Vagina (tissue), 2 donors: Measurements from ENCODE around the gene CAPS. TPM values are rescaled to one million over a fixed set of nuclear protein-coding genes. Genes with fewer than 3 reads are reported as not detected.

ENCODE experiments used
- DNase-seq, 2 donors: peaks; one replicate each; pipeline ENCODE4 v3.0.0-alpha.2; 2017; ENCODE audit errors: extremely low spot score in 2 of 2
- H3K27ac ChIP-seq: fragments of 200-600 bp; sonication (generic); one replicate; pipeline ENCODE4 v1.5.1; 2019
- H3K27me3 ChIP-seq: fragments of 200-600 bp; sonication (generic); one replicate; pipeline ENCODE4 v1.5.1; 2019
- H3K36me3 ChIP-seq, 2 donors: fragments of 200-600 bp; sonication (generic); one replicate each; pipeline ENCODE4 v1.5.1; 2017 to 2019
- H3K4me1 ChIP-seq: fragments of 200-600 bp; sonication (generic); one replicate; pipeline ENCODE4 v1.5.1; 2019
- H3K4me3 ChIP-seq, 2 donors: fragments of 200-600 bp; sonication (generic); 1 replicate in 1 of 2; 2 replicates in 1 of 2; pipeline ENCODE4 v1.5.1; 2016 to 2019
- H3K9me3 ChIP-seq: fragments of 200-600 bp; sonication (generic); one replicate; pipeline ENCODE4 v1.5.1; 2019
- CTCF ChIP-seq, 3 experiments: fragments of 450-650 bp in 2 of 3; fragments of 200-600 bp in 1 of 3; sonication (generic) in 1 of 3; IDR thresholded peaks; one replicate each; pipeline ENCODE4 v1.5.1; 2017 to 2019; ENCODE audit warnings: antibody characterized with exemption in 3 of 3, mild to moderate bottlenecking in 2 of 3, moderate library complexity in 2 of 3
- POLR2A ChIP-seq, 2 donors: fragments of 450-650 bp; IDR thresholded peaks; one replicate each; pipeline ENCODE4 v1.6.1; 2017; ENCODE audit warnings: antibody characterized with exemption in 2 of 2, mild to moderate bottlenecking in 2 of 2, moderate library complexity in 2 of 2
- POLR2AphosphoS5 ChIP-seq, 2 donors: sonication (generic); formaldehyde crosslinking; IDR thresholded peaks; one replicate each; pipeline ENCODE4 v1.9.0; 2017; ENCODE audit warnings: antibody characterized with exemption in 2 of 2, mild to moderate bottlenecking in 2 of 2, low read depth in 1 of 2; ENCODE audit not compliant: insufficient read depth in 1 of 2
- intact Hi-C: fragments of 100-400 bp; cut with DNase I; formaldehyde crosslinking; loops from one replicate; pipeline ENCODE4 v1.15.1; 2023
- total RNA-seq: library from RNA; depleted of rRNA; stranded (reverse); fragments of >200 nt; gene quantifications from one replicate; pipeline ENCODE4 v1.2.3, GENCODE V29; 2016

Gene CAPS
- total RNA-seq, 1 donor from 2014 or later: 35.8 TPM

- intact Hi-C loops: no loop called here
- Histone ChIP-seq H3K36me3 (no peaks in the 10 kb centered on the region), H3K9me3 (no peaks in the 10 kb centered on the region), H3K27ac (peak overlapping the region; percentile 56), H3K27me3 (no peaks in the 10 kb centered on the region), H3K4me3 (peak overlapping the region in 1 of 2 donors; percentile 15), H3K4me1 (peaks cover 59% of the 10 kb centered on the region)
- TF ChIP-seq POLR2A (IDR thresholded peaks at IDR 0.05) (no peak), POLR2AphosphoS5 (IDR thresholded peaks at IDR 0.05; ENCODE audit: insufficient read depth in 1 of 2, low read depth in 1 of 2) (peak; percentile 61 to 82)
- DNase-seq: peak in 1 of 2 donors; percentile 93
Observed at GRCh38 chr19:5947435-5947834, 33.4 kb downstream of the CAPS start.

DNA sequence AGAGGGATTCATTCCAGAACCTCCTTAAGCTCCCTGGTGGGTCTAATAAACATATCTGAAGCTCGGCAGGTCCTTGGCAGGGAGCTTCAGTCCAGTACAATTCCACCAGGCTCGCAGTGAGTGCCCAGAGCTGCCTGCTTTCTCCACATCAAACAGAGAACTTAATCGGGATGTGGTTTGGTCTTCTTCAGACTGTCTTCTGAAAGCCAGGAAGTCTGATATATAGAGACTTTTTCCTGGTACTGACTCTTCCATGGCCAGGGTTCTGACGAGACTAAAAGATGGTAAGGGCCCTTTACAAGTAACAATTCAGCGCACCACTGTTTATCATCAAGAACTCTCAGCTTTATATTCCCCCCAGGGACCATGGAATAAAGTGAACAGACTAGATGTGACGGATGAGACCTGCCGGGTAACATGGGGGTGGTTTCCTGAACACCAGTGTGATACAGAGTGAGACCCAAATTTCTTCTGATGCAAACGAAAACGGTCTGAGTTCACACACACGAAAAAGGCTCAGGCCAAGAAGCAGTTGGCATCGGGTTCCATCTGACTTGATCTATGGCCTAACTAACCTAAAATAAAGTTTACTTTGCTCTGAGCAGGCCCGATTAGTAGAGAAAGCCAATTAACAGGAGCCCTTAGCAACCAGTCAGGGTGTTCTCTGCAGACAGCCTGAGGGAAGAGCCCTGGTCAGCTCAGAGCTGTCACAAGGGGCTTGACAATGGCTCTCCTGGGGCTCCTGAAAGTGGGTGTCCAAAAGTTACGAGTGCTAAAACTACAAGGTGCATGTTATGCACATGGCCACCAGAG is 34.9 kb downstream of the CAPS start:
- Histone ChIP-seq H3K4me1 (peaks cover 67% of the 10 kb centered on the region), H3K9me3 (no peaks in the 10 kb centered on the region), H3K27ac (peak overlapping the region; percentile 56), H3K36me3 (no peaks in the 10 kb centered on the region), H3K27me3 (no peaks in the 10 kb centered on the region), H3K4me3 (no peak overlapping the region)
- DNase-seq: no peak
- intact Hi-C loops: no loop called here
- TF ChIP-seq CTCF (IDR thresholded peaks at IDR 0.05) (no peak), POLR2AphosphoS5 (IDR thresholded peaks at IDR 0.05; ENCODE audit: insufficient read depth in 1 of 2, low read depth in 1 of 2) (no peak), POLR2A (IDR thresholded peaks at IDR 0.05) (no peak)

DNA sequence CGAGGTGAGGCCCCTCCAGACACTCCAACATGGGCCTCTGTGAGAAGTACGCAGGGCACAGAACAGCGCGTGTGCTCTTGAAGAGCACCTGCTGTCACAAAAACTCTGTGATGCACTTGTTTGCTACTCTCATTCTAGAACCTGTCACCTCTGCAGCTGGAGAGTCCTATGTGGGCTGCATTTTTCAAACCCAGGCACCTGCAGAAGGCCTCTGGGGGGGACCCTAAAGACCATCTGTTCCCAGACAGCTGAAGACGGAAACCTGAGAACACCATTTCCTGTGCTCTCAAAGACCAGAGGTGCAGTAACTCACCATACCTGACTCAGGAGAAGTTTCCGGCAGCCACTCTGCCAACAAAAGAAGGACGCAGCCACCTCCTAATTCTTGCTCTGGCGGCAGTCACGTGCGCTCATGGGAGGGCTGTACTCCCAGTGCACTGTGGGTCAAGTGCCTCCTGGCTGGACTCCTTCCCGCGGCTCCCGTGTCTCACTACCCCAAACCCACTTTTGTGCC is 35.8 kb downstream of the CAPS start:
- Histone ChIP-seq H3K27ac (no peak overlapping the region), H3K9me3 (no peaks in the 10 kb centered on the region), H3K27me3 (no peaks in the 10 kb centered on the region), H3K36me3 (no peaks in the 10 kb centered on the region), H3K4me3 (no peak overlapping the region), H3K4me1 (peaks cover 76% of the 10 kb centered on the region)
- no peak for DNase-seq
- TF ChIP-seq POLR2AphosphoS5 (IDR thresholded peaks at IDR 0.05; ENCODE audit: insufficient read depth in 1 of 2, low read depth in 1 of 2): no peak
- no peak for TF ChIP-seq POLR2A (IDR thresholded peaks at IDR 0.05)
- TF ChIP-seq CTCF (IDR thresholded peaks at IDR 0.05): no peak
- intact Hi-C loops: no loop called here

- no peaks in the 10 kb centered on the region for H3K27me3 ChIP-seq
- intact Hi-C loops: no loop called here
- H3K36me3 ChIP-seq: no peaks in the 10 kb centered on the region
- TF ChIP-seq POLR2A (IDR thresholded peaks at IDR 0.05) (no peak), CTCF (IDR thresholded peaks at IDR 0.05) (no peak)
- H3K4me1 ChIP-seq: peaks cover 85% of the 10 kb centered on the region
- H3K27ac ChIP-seq: peak overlapping the region; percentile 9
- DNase-seq: no peak
- no peaks in the 10 kb centered on the region for H3K9me3 ChIP-seq
- no peak overlapping the region for H3K4me3 ChIP-seq
Observed at GRCh38 chr19:5950741-5951140, 36.7 kb downstream of the CAPS start.

DNA sequence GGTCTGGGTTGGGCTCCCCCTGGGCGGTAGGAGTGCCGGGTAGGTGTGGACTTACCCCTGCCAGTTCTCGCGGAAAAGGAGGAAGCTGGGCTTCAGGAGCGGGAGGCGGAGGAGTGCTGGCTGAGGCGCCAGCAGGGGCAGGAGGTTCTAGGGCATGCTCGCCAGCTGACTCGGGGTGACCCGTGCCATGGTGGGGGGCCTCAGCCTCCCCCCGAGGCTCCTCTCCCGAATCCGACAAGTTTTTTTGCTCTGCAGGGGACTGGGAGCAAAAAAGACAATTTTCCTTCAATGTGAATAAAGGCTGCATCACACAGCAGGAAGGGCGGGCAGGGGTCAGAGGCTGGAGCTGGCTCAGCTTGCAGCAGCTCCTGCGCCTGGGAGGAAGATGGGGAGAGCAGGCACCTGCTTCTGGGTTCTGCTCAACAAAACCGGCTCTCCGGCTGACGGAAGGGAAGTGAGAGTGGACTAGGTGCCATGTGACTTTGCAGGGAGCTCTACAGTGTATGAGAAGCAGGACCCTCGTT is 37.3 kb downstream of the CAPS start:
- H3K36me3 ChIP-seq: no peaks in the 10 kb centered on the region
- intact Hi-C loops: no loop called here
- no peak for DNase-seq
- TF ChIP-seq POLR2AphosphoS5 (IDR thresholded peaks at IDR 0.05; ENCODE audit: insufficient read depth in 1 of 2, low read depth in 1 of 2) (no peak), CTCF (IDR thresholded peaks at IDR 0.05) (no peak), POLR2A (IDR thresholded peaks at IDR 0.05) (no peak)
- H3K27ac ChIP-seq: peak overlapping the region; percentile 9
- H3K4me3 ChIP-seq: no peak overlapping the region
- H3K27me3 ChIP-seq: no peaks in the 10 kb centered on the region
- H3K9me3 ChIP-seq: no peaks in the 10 kb centered on the region
- H3K4me1 ChIP-seq: peaks cover 79% of the 10 kb centered on the region
